ENCODE measurements around the gene SPACDR. TPM values are rescaled to one million over a fixed set of nuclear protein-coding genes. Genes with fewer than 3 reads are reported as not detected.
"Not testable (repeated sequence)": the region's sequence is repeated elsewhere in the genome, so short reads cannot be mapped to it uniquely, and the experiment has no call there.

SPACDR gene
- total RNA-seq, 1 experiment from 2014 or later, result 2.9 TPM

DNA sequence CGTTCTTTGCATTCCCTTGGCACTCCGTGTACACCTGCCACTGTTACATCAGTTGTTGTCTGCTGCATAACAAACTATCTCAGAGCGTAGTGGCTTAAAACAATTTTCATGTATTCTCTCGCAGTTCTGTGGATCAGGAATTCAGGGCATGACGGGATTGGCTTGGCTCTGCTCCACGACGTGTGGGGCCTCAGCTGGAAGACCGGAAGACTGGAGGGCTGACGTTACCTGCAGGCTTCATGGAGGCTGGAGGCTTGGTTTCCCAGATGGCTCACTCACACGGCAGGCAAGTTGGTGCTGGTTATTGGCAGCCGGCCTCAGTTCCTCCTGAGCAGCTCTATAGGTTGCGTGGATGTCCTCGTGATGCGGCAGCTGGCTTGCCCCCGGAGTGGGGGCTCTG, 45.2 kb upstream of the SPACDR start:
- POLR2A ChIA-PET (ENCODE audit: low non-redundant PET), result no interaction called here
- no TSS peak for BruUV-seq (replicated peaks)
- CTCF ChIA-PET, result interaction anchor here (0.6 kb wide), 2 partner anchors 32 to 93 kb away, joined by 3 to 6 read pairs; partner anchors contain the start of gene PCOLCE

DNA sequence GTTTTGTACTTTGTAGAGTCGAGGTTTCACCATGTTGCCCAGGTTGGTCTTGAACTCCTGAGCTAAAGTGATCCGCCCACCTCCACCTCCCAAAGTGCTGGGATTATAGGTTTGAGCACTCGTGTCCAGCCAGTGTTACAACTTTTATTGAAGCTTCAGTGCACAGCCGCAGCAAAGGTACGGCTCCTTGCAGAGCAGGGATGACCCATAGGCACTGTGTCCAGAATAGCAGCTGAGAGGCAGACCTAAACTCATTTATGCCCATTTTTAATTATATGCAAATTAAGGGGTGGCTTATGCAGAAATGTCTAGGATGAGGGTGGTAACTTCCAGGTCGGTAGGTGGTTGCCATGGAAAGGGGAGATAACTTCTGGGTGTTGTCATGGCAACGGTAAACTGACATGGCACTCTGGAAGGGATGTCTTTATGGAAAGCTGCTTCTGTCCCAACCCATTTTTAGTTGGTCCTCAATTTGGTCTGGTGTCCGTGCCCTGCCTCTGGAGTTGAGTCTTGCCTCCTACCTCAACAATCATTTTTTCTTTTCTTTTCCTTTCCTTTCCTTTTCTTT, 42.4 kb upstream of the SPACDR start:
- DNase-seq (ENCODE audit: low spot score), result peak; percentile 35
- ChIA-PET POLR2A (ENCODE audit: low non-redundant PET) (no interaction called here), CTCF (no interaction called here)
- BruUV-seq (replicated peaks), result no TSS peak
- no peak for TF ChIP-seq EZH2 (IDR thresholded peaks at IDR 0.05; ENCODE audit: borderline replicate concordance, low read depth, low read length, poor library complexity, severe bottlenecking)
- TF ChIP-seq, protein P1, sequence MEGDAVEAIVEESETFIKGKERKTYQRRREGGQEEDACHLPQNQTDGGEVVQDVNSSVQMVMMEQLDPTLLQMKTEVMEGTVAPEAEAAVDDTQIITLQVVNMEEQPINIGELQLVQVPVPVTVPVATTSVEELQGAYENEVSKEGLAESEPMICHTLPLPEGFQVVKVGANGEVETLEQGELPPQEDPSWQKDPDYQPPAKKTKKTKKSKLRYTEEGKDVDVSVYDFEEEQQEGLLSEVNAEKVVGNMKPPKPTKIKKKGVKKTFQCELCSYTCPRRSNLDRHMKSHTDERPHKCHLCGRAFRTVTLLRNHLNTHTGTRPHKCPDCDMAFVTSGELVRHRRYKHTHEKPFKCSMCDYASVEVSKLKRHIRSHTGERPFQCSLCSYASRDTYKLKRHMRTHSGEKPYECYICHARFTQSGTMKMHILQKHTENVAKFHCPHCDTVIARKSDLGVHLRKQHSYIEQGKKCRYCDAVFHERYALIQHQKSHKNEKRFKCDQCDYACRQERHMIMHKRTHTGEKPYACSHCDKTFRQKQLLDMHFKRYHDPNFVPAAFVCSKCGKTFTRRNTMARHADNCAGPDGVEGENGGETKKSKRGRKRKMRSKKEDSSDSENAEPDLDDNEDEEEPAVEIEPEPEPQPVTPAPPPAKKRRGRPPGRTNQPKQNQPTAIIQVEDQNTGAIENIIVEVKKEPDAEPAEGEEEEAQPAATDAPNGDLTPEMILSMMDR (conservative IDR thresholded peaks at IDR 0.05; ENCODE audit: low read depth, low read length), result no peak
- Histone ChIP-seq H3K4me3 (ENCODE audit: low read depth, low read length, poor library complexity, severe bottlenecking) (no peak overlapping the region), H3K27me3 (replicated peaks; ENCODE audit: insufficient read depth, low read depth, low read length, poor library complexity) (no peaks in the 10 kb centered on the region), H3K36me3 (ENCODE audit: insufficient read depth, low read length, poor library complexity, severe bottlenecking) (no peaks in the 10 kb centered on the region), H3K4me1 (ENCODE audit: insufficient read depth, low read length, poor library complexity, severe bottlenecking) (peaks cover 5% of the 10 kb centered on the region), H3K9me3 (ENCODE audit: low read depth, low read length, poor library complexity, severe bottlenecking) (no peaks in the 10 kb centered on the region), H3K27ac (ENCODE audit: low read depth, low read length, poor library complexity, severe bottlenecking) (no peak overlapping the region)
- intact Hi-C loops (cut with micrococcal nuclease; ENCODE audit: unreplicated experiment), result no loop called here

More for the DNA sequence above, 45.2 kb upstream of the SPACDR start:
- intact Hi-C loops (cut with micrococcal nuclease; ENCODE audit: unreplicated experiment), result no loop called here
- H3K36me3 ChIP-seq (ENCODE audit: insufficient read depth, low read length, poor library complexity, severe bottlenecking), result no peaks in the 10 kb centered on the region
- DNase-seq (ENCODE audit: low spot score), result peak; percentile 55
- no peaks in the 10 kb centered on the region for H3K27me3 ChIP-seq (replicated peaks; ENCODE audit: insufficient read depth, low read depth, low read length, poor library complexity)
- no peak overlapping the region for H3K4me3 ChIP-seq (ENCODE audit: low read depth, low read length, poor library complexity, severe bottlenecking)
- H3K9me3 ChIP-seq (ENCODE audit: low read depth, low read length, poor library complexity, severe bottlenecking), result no peaks in the 10 kb centered on the region
- no peak overlapping the region for H3K27ac ChIP-seq (ENCODE audit: low read depth, low read length, poor library complexity, severe bottlenecking)
- TF ChIP-seq EZH2 (IDR thresholded peaks at IDR 0.05; ENCODE audit: borderline replicate concordance, low read depth, low read length, poor library complexity, severe bottlenecking), result no peak
- TF ChIP-seq, protein P1 (conservative IDR thresholded peaks at IDR 0.05; ENCODE audit: low read depth, low read length), result no peak
- peaks cover 5% of the 10 kb centered on the region for H3K4me1 ChIP-seq (ENCODE audit: insufficient read depth, low read length, poor library complexity, severe bottlenecking)

DNA sequence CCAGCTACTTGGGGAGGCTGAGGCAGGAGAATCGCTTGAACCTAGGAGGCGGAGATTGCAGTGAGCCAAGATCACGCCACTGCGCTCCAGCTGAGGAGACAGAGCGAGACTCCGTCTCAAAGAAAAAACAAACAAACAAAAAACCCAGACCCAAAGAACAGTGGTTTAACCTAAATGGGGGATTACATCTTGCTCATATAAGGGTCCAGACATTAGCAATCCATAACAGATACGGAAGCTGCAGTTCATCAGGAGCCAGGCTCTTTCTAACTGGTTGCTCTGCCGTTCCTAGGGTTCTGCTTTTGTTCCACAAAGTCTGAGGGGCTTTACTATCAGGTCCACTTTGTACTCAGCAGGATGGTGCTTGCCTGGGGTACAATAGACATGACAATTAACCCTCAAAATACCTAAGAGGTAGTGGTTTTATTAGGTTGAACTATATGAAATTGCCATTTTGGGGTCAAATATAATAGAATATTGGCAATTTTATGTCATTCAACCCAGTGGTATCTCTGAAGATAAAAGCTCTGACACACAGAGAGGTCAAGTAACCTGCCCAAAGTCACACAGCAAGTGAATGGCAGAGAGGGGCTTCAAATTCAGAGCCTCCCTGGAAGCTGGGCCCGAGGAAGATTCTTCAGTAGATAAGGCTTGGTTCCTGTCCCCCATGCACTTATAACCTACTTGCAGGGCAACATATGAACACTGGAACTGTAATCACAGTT, 41.0 kb upstream of the SPACDR start:
- H3K9me3 ChIP-seq (ENCODE audit: low read depth, low read length, poor library complexity, severe bottlenecking), result no peaks in the 10 kb centered on the region
- intact Hi-C loops (cut with micrococcal nuclease; ENCODE audit: unreplicated experiment), result no loop called here
- no peaks in the 10 kb centered on the region for H3K27me3 ChIP-seq (replicated peaks; ENCODE audit: insufficient read depth, low read depth, low read length, poor library complexity)
- no peak overlapping the region for H3K4me3 ChIP-seq (ENCODE audit: low read depth, low read length, poor library complexity, severe bottlenecking)
- no peaks in the 10 kb centered on the region for H3K36me3 ChIP-seq (ENCODE audit: insufficient read depth, low read length, poor library complexity, severe bottlenecking)
- DNase-seq (ENCODE audit: low spot score), result no peak
- TF ChIP-seq EZH2 (IDR thresholded peaks at IDR 0.05; ENCODE audit: borderline replicate concordance, low read depth, low read length, poor library complexity, severe bottlenecking), result no peak
- TF ChIP-seq, protein P1 (conservative IDR thresholded peaks at IDR 0.05; ENCODE audit: low read depth, low read length), result no peak
- no peak overlapping the region for H3K27ac ChIP-seq (ENCODE audit: low read depth, low read length, poor library complexity, severe bottlenecking)
- no TSS peak for BruUV-seq (replicated peaks)
- POLR2A ChIA-PET (ENCODE audit: low non-redundant PET), result interaction anchor here (0.6 kb wide), 1 partner anchor 50 kb away, joined by 3 read pairs; no protein-coding TSS in a partner anchor
- CTCF ChIA-PET, result no interaction called here
- H3K4me1 ChIP-seq (ENCODE audit: insufficient read depth, low read length, poor library complexity, severe bottlenecking), result peaks cover 5% of the 10 kb centered on the region

DNA sequence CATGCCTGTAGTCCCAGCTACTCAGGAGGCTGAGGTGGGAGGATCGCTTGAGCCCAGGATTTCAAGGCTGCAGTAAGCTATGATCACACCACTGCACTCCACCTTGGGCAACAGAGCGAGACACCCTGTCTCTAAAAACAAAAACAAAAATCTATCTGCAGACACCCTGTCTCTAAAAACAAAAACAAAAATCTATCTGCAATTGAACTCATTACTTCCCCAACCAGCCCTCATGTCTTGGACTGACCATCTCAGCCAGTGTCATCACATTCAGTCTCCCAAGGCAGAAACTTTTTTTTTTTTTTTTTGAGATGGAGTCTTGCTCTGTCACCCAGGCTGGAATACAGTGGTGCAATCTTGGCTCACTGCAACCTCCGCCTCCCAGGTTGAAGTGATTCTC, 40.0 kb upstream of the SPACDR start:
- H3K4me1 ChIP-seq (ENCODE audit: insufficient read depth, low read length, poor library complexity, severe bottlenecking); H3K9me3 ChIP-seq (ENCODE audit: low read depth, low read length, poor library complexity, severe bottlenecking); H3K27ac ChIP-seq (ENCODE audit: low read depth, low read length, poor library complexity, severe bottlenecking); H3K27me3 ChIP-seq (replicated peaks; ENCODE audit: insufficient read depth, low read depth, low read length, poor library complexity); H3K36me3 ChIP-seq (ENCODE audit: insufficient read depth, low read length, poor library complexity, severe bottlenecking); BruUV-seq (replicated peaks); intact Hi-C loops (cut with micrococcal nuclease; ENCODE audit: unreplicated experiment); CTCF ChIA-PET; H3K4me3 ChIP-seq (ENCODE audit: low read depth, low read length, poor library complexity, severe bottlenecking); DNase-seq (ENCODE audit: low spot score): not testable (repeated sequence)
- POLR2A ChIA-PET (ENCODE audit: low non-redundant PET), result interaction anchor here (0.6 kb wide), 1 partner anchor 49 kb away, joined by 3 read pairs; no protein-coding TSS in a partner anchor

DNA sequence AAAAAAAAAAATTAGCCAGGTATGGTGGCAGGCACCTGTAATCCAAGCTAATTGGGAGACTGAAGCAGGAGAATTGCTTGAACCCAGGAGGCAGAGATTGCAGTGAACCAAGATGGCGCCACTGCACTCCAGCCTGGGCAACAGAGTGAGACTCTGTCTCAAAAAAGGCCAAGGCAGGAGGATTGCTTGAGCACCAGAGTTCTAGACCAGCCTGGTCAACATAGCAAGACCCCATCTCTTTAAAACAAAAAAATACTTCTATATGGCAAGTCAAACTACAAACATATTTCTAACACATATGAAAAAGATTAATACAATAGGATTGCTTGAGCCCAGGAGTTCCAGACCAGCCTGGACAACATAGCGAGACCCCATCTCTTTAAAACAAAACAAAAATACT, 36.7 kb upstream of the SPACDR start:
- H3K27ac ChIP-seq (ENCODE audit: low read depth, low read length, poor library complexity, severe bottlenecking); POLR2A ChIA-PET (ENCODE audit: low non-redundant PET); H3K4me1 ChIP-seq (ENCODE audit: insufficient read depth, low read length, poor library complexity, severe bottlenecking); CTCF ChIA-PET; DNase-seq (ENCODE audit: low spot score); H3K36me3 ChIP-seq (ENCODE audit: insufficient read depth, low read length, poor library complexity, severe bottlenecking); H3K4me3 ChIP-seq (ENCODE audit: low read depth, low read length, poor library complexity, severe bottlenecking); H3K27me3 ChIP-seq (replicated peaks; ENCODE audit: insufficient read depth, low read depth, low read length, poor library complexity); BruUV-seq (replicated peaks); H3K9me3 ChIP-seq (ENCODE audit: low read depth, low read length, poor library complexity, severe bottlenecking); intact Hi-C loops (cut with micrococcal nuclease; ENCODE audit: unreplicated experiment): not testable (repeated sequence)

Data from A673 (cell line).